ENCODE measurements around the gene GARNL3. TPM values are rescaled to one million over a fixed set of nuclear protein-coding genes. Genes with fewer than 3 reads are reported as not detected.

The GARNL3 gene
- total and polyA plus RNA-seq, 11 donors: 7.1 to 60.4 (median 20.3) TPM

DNA sequence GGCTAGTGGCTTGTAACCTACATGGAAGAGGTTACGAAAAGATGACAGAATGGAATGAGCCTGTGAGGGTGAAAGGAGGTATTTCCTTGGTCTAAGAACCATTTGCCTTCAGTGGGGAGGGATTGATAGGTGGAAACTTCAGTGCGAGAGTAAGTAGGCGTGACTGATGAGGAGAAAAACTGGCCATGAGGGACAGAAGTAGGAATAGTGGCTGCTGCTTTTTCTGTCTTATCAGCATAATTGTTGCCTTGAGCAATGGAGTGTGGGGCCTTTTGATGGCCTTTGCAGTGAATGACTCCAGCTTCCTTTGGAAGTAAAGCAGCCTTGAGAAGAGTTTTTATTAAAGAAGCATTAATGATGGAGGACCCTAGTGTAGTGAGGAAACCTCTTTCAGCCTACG is 150.6 kb downstream of the GARNL3 start:
- ATAC-seq (no peak), DNase-seq (no peak)
- H3K36me3 ChIP-seq: peaks cover 0 to 4% (median 0%) of the 10 kb centered on the region in 9 donors
- H3K27ac ChIP-seq: peak overlapping the region in 1 of 12 donors; percentile 78
- 92 to 96% (median 94%) methylated on average over 4 of the region's 4 CpGs for WGBS, 4 donors
- H3K27me3 ChIP-seq: no peaks in the 10 kb centered on the region
- H3K9me3 ChIP-seq: no peaks in the 10 kb centered on the region
- TF ChIP-seq, protein P1, sequence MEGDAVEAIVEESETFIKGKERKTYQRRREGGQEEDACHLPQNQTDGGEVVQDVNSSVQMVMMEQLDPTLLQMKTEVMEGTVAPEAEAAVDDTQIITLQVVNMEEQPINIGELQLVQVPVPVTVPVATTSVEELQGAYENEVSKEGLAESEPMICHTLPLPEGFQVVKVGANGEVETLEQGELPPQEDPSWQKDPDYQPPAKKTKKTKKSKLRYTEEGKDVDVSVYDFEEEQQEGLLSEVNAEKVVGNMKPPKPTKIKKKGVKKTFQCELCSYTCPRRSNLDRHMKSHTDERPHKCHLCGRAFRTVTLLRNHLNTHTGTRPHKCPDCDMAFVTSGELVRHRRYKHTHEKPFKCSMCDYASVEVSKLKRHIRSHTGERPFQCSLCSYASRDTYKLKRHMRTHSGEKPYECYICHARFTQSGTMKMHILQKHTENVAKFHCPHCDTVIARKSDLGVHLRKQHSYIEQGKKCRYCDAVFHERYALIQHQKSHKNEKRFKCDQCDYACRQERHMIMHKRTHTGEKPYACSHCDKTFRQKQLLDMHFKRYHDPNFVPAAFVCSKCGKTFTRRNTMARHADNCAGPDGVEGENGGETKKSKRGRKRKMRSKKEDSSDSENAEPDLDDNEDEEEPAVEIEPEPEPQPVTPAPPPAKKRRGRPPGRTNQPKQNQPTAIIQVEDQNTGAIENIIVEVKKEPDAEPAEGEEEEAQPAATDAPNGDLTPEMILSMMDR (IDR thresholded peaks at IDR 0.05): no peak
- TF ChIP-seq POLR2A (IDR thresholded peaks at IDR 0.05): no peak
- intact Hi-C loops (cut with DNase I): no loop called here
- H3K4me3 ChIP-seq: no peak overlapping the region
- H3K4me1 ChIP-seq: peaks cover 0 to 30% (median 0%) of the 10 kb centered on the region in 12 donors

DNA sequence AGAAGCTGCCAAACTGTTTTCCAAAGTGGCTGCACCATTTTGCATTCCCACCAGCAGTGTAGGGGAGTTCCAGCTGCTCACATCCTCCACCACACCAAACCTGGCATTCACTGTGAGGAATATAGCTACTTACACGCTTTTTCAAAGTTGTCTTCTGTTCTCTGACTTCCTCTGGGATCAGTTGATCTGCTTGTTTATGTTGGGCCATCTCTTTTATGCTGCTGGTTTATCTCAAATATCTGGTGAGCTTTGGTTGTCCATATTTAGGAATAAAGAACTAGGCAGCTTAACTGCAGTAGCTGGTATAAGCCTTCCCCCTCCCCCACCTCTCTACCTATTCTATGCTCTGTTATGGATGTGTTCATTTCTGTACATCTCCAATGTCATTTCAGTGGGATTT is 151.1 kb downstream of the GARNL3 start:
- WGBS, 4 donors: 81 to 94% (median 92%) methylated on average over 1 of the region's 1 CpG
- peak overlapping the region in 1 of 12 donors; percentile 78 for H3K27ac ChIP-seq
- no peak overlapping the region for H3K4me3 ChIP-seq
- intact Hi-C loops (cut with DNase I): no loop called here
- H3K36me3 ChIP-seq: peaks cover 0 to 4% (median 0%) of the 10 kb centered on the region in 9 donors
- no peak for DNase-seq
- no peak for ATAC-seq
- no peaks in the 10 kb centered on the region for H3K9me3 ChIP-seq
- TF ChIP-seq, protein P1 (IDR thresholded peaks at IDR 0.05): no peak
- no peak for TF ChIP-seq POLR2A (IDR thresholded peaks at IDR 0.05)
- H3K27me3 ChIP-seq: no peaks in the 10 kb centered on the region
- H3K4me1 ChIP-seq: peaks cover 0 to 26% (median 0%) of the 10 kb centered on the region in 12 donors

DNA sequence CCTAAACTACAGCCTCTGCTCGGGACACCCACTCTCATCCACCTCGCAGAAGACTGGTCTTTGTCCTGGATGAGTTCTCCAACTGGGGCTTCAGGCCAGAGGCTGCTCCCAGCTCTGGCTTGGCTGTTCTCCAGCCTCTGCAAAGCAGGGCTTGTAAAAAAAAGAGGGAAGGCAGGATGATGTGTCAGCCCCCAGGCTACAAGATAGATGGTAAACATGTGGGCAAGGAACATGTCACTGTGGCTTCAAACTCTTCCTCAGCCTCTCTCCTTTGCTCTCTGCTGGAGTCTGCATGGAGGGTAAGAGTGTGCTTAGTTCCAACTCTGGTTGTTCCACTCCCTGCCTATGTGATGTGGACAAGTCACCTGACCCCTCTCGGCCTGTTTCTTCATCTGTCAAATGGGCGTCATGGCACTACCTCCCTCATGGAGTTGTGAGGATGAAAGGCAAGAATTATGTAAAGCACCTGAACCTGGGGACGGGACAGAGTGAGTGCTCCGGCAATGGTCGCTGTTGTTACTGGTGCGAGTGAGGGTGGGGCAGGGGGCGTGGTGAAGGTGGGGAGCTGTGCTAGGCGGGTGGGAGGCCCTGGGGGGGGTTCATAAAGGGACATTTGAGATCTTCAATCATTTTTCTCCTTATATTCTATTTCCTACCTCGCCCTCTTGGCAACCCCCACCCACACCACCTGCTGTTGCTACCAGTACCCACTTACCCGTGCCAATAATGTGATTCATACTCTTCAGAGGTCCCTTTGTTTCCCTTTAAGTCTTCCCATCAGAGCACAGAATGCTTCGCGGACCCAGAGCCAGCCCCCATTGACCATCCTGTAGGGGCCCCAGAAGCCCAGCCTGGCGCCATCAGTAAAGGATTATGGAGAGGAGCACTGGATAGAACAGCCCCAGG is 152.8 kb downstream of the GARNL3 start:
- Histone ChIP-seq H3K27ac (peak overlapping the region in 1 of 12 donors; percentile 78), H3K4me1 (peaks cover 0 to 23% (median 2%) of the 10 kb centered on the region in 12 donors), H3K4me3 (no peak overlapping the region), H3K36me3 (peaks cover 0 to 4% (median 0%) of the 10 kb centered on the region in 9 donors), H3K9me3 (no peaks in the 10 kb centered on the region), H3K27me3 (no peaks in the 10 kb centered on the region)
- 82 to 86% (median 84%) methylated on average over 12 to 15 of the region's 15 CpGs for WGBS, 4 donors
- DNase-seq (no peak), ATAC-seq (peak in 2 of 4 donors; percentile 17 to 25)
- intact Hi-C loops (cut with DNase I): no loop called here
- no peak for TF ChIP-seq POLR2A (IDR thresholded peaks at IDR 0.05)
- TF ChIP-seq, protein P1 (IDR thresholded peaks at IDR 0.05): no peak

DNA sequence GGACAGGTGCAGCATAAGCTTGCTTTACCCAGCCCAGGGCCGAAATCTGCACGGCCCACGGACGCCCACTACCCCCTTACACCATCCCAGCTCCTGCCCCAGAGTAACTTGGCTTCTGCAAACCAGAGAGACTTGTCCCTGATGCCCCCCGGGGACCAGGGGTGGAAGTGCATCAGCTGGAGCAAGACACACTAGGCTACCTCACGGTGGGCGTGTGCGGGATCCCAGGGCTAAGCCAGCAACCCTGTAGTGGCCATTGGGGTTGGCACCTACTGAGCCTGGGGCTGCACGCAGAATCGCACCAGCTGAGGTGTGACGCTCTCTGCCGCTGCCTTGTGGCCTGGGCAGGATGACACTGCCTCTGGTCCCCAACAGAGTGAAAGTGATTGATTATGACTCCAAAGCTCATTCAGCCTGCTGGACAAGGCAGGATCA is 153.5 kb downstream of the GARNL3 start:
- intact Hi-C loops (cut with DNase I): no loop called here
- Histone ChIP-seq H3K9me3 (no peaks in the 10 kb centered on the region), H3K27me3 (no peaks in the 10 kb centered on the region), H3K27ac (peak overlapping the region in 1 of 12 donors; percentile 78), H3K4me3 (no peak overlapping the region), H3K36me3 (peaks cover 0 to 2% (median 0%) of the 10 kb centered on the region in 9 donors), H3K4me1 (peaks cover 0 to 24% (median 8%) of the 10 kb centered on the region in 12 donors)
- ATAC-seq (peak in 3 of 4 donors; percentile 18 to 56 (median 39)), DNase-seq (no peak)
- WGBS, 4 donors: 59 to 74% (median 70%) methylated on average over 9 to 12 of the region's 12 CpGs
- TF ChIP-seq, protein P1 (IDR thresholded peaks at IDR 0.05): peak in 4 of 12 donors; percentile 17 to 28 (median 20)
- no peak for TF ChIP-seq POLR2A (IDR thresholded peaks at IDR 0.05)

Data from heart left ventricle (tissue), 16 donors.